ENCODE data around the gene ZNF689.

DNA sequence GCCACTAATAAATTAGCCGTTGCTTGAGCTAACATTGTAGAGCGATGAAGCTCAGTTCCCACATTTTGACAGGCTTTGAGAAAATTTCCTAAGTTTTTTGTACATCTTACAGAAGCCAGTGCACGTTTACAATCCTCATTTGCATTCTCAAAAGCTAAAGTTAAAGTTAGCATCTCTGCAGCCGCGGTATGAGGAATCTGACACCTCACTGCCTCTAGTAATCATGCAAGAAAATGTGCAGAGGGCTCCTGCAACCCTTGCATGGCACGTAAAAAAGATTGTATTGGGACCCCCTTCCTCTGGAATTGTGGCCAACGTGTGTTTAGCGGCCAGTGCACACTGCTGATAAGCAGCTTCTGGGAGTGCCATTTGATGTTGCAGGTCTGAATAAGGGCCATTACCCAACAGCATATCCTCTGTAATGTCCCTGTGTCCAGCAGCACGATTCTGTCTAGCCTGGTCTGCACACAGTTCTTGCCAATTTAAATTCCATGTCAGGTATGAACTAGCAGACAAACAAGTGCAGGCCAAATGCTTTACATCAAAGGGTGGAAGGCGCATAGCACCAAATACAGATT lies 12.4 kb upstream of the ZNF689 start:
- TF ChIP-seq BHLHE40 (IDR thresholded peaks at IDR 0.05; ENCODE audit: borderline replicate concordance) = no peak
- no peak for TF ChIP-seq SP1 (IDR thresholded peaks at IDR 0.05)
- no peak for TF ChIP-seq L3MBTL2 (conservative IDR thresholded peaks at IDR 0.05)
- no peak for TF ChIP-seq ZNF384 (IDR thresholded peaks at IDR 0.05)
- no peak for TF ChIP-seq FOXM1 (IDR thresholded peaks at IDR 0.05; ENCODE audit: borderline replicate concordance)
- TF ChIP-seq ARNT (IDR thresholded peaks at IDR 0.05) = no peak
- no peak for TF ChIP-seq LEF1 (IDR thresholded peaks at IDR 0.05; ENCODE audit: borderline replicate concordance)
- TF ChIP-seq HDGF (IDR thresholded peaks at IDR 0.05; ENCODE audit: borderline replicate concordance) = no peak
- no peak for TF ChIP-seq ELF4 (IDR thresholded peaks at IDR 0.05)
- TF ChIP-seq SUZ12 (IDR thresholded peaks at IDR 0.05) = no peak
- TF ChIP-seq FOXA1 (IDR thresholded peaks at IDR 0.05) = no peak
- TF ChIP-seq FOXK2 (IDR thresholded peaks at IDR 0.05) = no peak

Measured in HEK293T (cell line).